ENCODE measurements around the gene HLA-DRB1.

DNA sequence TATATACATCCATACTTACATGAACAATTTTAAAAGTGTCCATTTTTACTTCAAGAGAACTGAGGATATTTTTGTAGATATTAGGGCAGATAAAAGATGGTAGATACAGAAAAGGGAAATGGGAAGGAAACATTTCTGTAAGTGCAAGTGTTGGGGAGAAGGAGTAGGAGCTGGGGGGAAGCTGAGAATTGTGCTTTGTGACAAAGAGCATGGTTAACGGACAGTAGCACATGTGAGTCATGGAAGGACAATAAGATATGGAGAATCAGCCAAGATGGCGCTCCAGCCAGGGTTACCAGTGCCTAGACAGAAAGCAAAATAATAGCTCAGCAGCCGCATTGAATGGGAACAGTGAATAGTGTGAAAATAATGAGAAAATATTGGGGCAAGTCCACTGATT lies 12.7 kb upstream of the HLA-DRB1 start:
- TF ChIP-seq, protein P1, sequence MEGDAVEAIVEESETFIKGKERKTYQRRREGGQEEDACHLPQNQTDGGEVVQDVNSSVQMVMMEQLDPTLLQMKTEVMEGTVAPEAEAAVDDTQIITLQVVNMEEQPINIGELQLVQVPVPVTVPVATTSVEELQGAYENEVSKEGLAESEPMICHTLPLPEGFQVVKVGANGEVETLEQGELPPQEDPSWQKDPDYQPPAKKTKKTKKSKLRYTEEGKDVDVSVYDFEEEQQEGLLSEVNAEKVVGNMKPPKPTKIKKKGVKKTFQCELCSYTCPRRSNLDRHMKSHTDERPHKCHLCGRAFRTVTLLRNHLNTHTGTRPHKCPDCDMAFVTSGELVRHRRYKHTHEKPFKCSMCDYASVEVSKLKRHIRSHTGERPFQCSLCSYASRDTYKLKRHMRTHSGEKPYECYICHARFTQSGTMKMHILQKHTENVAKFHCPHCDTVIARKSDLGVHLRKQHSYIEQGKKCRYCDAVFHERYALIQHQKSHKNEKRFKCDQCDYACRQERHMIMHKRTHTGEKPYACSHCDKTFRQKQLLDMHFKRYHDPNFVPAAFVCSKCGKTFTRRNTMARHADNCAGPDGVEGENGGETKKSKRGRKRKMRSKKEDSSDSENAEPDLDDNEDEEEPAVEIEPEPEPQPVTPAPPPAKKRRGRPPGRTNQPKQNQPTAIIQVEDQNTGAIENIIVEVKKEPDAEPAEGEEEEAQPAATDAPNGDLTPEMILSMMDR (IDR thresholded peaks at IDR 0.05; ENCODE audit: extremely low read depth in 1 of 2, insufficient read depth in 1 of 2, low read depth in 1 of 2, low read length in 2 of 2) = no peak
- no peak for TF ChIP-seq POLR2A (IDR thresholded peaks at IDR 0.05; ENCODE audit: low read depth, low read length)
- TF ChIP-seq MYC (IDR thresholded peaks at IDR 0.05; ENCODE audit: low read depth, low read length) = no peak
- TF ChIP-seq, protein P2, sequence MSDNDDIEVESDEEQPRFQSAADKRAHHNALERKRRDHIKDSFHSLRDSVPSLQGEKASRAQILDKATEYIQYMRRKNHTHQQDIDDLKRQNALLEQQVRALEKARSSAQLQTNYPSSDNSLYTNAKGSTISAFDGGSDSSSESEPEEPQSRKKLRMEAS (IDR thresholded peaks at IDR 0.05; ENCODE audit: insufficient read depth, insufficient read length) = no peak
- TF ChIP-seq EZH2 (IDR thresholded peaks at IDR 0.05; ENCODE audit: borderline replicate concordance, low read depth, low read length, severe bottlenecking) = no peak
- TF ChIP-seq POLR2AphosphoS5 (IDR thresholded peaks at IDR 0.05; ENCODE audit: insufficient read depth, low read depth, low read length) = no peak
- no peak for TF ChIP-seq JUN (IDR thresholded peaks at IDR 0.05; ENCODE audit: borderline replicate concordance, insufficient read depth, insufficient read length, low read depth)
- TF ChIP-seq FOS (IDR thresholded peaks at IDR 0.05; ENCODE audit: borderline replicate concordance, insufficient read depth, low read length) = no peak
- no peak for TF ChIP-seq GATA2 (IDR thresholded peaks at IDR 0.05; ENCODE audit: insufficient read depth, insufficient read length, low read depth, low read length)
